HepG2 (cell line): ENCODE results near the gene ASPRV1. TPM values are rescaled to one million over a fixed set of nuclear protein-coding genes. Genes with fewer than 3 reads are reported as not detected.

Experiments
- BRD4 ChIP-seq: sonication (generic); formaldehyde crosslinking; IDR thresholded peaks from 2 replicates; pipeline ENCODE4 v1.4.0; 2020; ENCODE audit warnings: missing genetic modification reagents
- CHD2 ChIP-seq: IDR thresholded peaks from 2 replicates; pipeline ENCODE4 v1.6.1; 2011; ENCODE audit warnings: low read depth, low read length, improper control_type of control experiment
- ELF4 ChIP-seq: sonication (generic); formaldehyde crosslinking; IDR thresholded peaks from 2 replicates; pipeline ENCODE4 v1.5.0; 2020; ENCODE audit warnings: missing genetic modification reagents, mild to moderate bottlenecking, moderate library complexity, borderline replicate concordance
- KDM2A ChIP-seq: sonication (generic); formaldehyde crosslinking; IDR thresholded peaks from 2 replicates; pipeline ENCODE4 v1.4.0; 2020; ENCODE audit warnings: low read depth, missing genetic modification reagents, borderline replicate concordance
- MYC ChIP-seq: sonication (generic); formaldehyde crosslinking; IDR thresholded peaks from 2 replicates; pipeline ENCODE4 v1.9.0; 2021; ENCODE audit warnings: missing genetic modification reagents, borderline replicate concordance
- NR1H2 ChIP-seq: sonication (generic); formaldehyde crosslinking; IDR thresholded peaks from 2 replicates; pipeline ENCODE4 v1.8.1; 2022; ENCODE audit warnings: low read depth, missing genetic modification reagents, borderline replicate concordance
- POGZ ChIP-seq: sonication (generic); formaldehyde crosslinking; IDR thresholded peaks from 2 replicates; pipeline ENCODE4 v1.4.0; 2020; ENCODE audit warnings: mild to moderate bottlenecking, missing genetic modification reagents
- RAD51 ChIP-seq: fragments of 450-650 bp; IDR thresholded peaks from 2 replicates; pipeline ENCODE4 v1.6.1; 2016; ENCODE audit warnings: borderline replicate concordance
- SAFB2 ChIP-seq: sonication (generic); formaldehyde crosslinking; IDR thresholded peaks from 2 replicates; pipeline ENCODE4 v1.5.1; 2020; ENCODE audit warnings: missing genetic modification reagents, low read depth, mild to moderate bottlenecking, borderline replicate concordance
- TOPORS ChIP-seq: sonication (generic); formaldehyde crosslinking; IDR thresholded peaks from 2 replicates; pipeline ENCODE4 v1.8.0; 2023; ENCODE audit warnings: mild to moderate bottlenecking, missing genetic modification reagents
- ZFP36L1 ChIP-seq: sonication (generic); formaldehyde crosslinking; IDR thresholded peaks from 2 replicates; pipeline ENCODE4 v1.8.0; 2022; ENCODE audit warnings: mild to moderate bottlenecking, missing genetic modification reagents, moderate library complexity
- ZFX ChIP-seq: sonication (generic); formaldehyde crosslinking; IDR thresholded peaks from 2 replicates; pipeline ENCODE4 v1.4.0; 2020; ENCODE audit warnings: mild to moderate bottlenecking, low read depth, missing genetic modification reagents, moderate library complexity
- ZNF235 ChIP-seq: sonication (generic); formaldehyde crosslinking; IDR thresholded peaks from 2 replicates; pipeline ENCODE4 v1.8.1; 2023; ENCODE audit warnings: mild to moderate bottlenecking, missing genetic modification reagents, borderline replicate concordance
- ZNF605 ChIP-seq: sonication (generic); formaldehyde crosslinking; IDR thresholded peaks from 2 replicates; pipeline ENCODE4 v1.8.0; 2022; ENCODE audit warnings: mild to moderate bottlenecking, missing genetic modification reagents
- ZNF749 ChIP-seq: sonication (generic); formaldehyde crosslinking; IDR thresholded peaks from 2 replicates; pipeline ENCODE4 v1.8.0; 2022; ENCODE audit warnings: mild to moderate bottlenecking, missing genetic modification reagents, moderate library complexity, borderline replicate concordance
- polyA plus RNA-seq, 8 experiments: library from polyadenylated mRNA; depleted of rRNA in 3 of 8; stranded (reverse) in 7 of 8; unstranded in 1 of 8; fragments of >200 nt; fragmentation: Illumina TruSeq in 4 of 8; extraction: Trizol in 4 of 8; gene quantifications; 2 replicates each; pipeline versions ENCODE4 v1.2.1 to v1.2.3, GENCODE V29; 2011 to 2016; ENCODE audit warnings: low read depth in 4 of 8, missing spikeins in 1 of 8, mixed read lengths in 1 of 8; ENCODE audit not compliant: insufficient read depth in 1 of 8
- total RNA-seq, 5 experiments: library from RNA; depleted of rRNA; stranded (reverse); fragments of >200 nt; fragmentation: Illumina TruSeq; extraction: Trizol; gene quantifications; 2 replicates each; pipeline ENCODE4 v1.2.3, GENCODE V29; 2016; ENCODE audit warnings: low read depth in 1 of 5
- TF ChIP-seq, protein P1 (sequence below): sonication (generic); formaldehyde crosslinking; IDR thresholded peaks from 2 replicates; pipeline ENCODE4 v1.8.0; 2022; ENCODE audit warnings: missing genetic modification reagents, mild to moderate bottlenecking, moderate library complexity, borderline replicate concordance
- TF ChIP-seq, protein P2 (sequence below): sonication (generic); formaldehyde crosslinking; IDR thresholded peaks from 2 replicates; pipeline ENCODE4 v1.5.1; 2020; ENCODE audit warnings: missing genetic modification reagents, mild to moderate bottlenecking, borderline replicate concordance
- TF ChIP-seq, protein P3 (sequence below): sonication (generic); formaldehyde crosslinking; IDR thresholded peaks from 2 replicates; pipeline ENCODE4 v1.5.0; 2020; ENCODE audit warnings: missing genetic modification reagents, mild to moderate bottlenecking, borderline replicate concordance
- TF ChIP-seq, protein P4 (sequence below): sonication (generic); formaldehyde crosslinking; IDR thresholded peaks from 2 replicates; pipeline ENCODE4 v1.8.1; 2023; ENCODE audit warnings: mild to moderate bottlenecking, moderate library complexity, missing genetic modification reagents
- TF ChIP-seq, protein P5 (sequence below): IDR thresholded peaks from 2 replicates; pipeline ENCODE4 v1.6.1; 2016

The ASPRV1 gene
- total and polyA plus RNA-seq, 2 of the 13 experiments (the other 11 are each of a cell fraction or from before 2014, with no cell fraction given): 0.40 to 0.48 TPM

DNA sequence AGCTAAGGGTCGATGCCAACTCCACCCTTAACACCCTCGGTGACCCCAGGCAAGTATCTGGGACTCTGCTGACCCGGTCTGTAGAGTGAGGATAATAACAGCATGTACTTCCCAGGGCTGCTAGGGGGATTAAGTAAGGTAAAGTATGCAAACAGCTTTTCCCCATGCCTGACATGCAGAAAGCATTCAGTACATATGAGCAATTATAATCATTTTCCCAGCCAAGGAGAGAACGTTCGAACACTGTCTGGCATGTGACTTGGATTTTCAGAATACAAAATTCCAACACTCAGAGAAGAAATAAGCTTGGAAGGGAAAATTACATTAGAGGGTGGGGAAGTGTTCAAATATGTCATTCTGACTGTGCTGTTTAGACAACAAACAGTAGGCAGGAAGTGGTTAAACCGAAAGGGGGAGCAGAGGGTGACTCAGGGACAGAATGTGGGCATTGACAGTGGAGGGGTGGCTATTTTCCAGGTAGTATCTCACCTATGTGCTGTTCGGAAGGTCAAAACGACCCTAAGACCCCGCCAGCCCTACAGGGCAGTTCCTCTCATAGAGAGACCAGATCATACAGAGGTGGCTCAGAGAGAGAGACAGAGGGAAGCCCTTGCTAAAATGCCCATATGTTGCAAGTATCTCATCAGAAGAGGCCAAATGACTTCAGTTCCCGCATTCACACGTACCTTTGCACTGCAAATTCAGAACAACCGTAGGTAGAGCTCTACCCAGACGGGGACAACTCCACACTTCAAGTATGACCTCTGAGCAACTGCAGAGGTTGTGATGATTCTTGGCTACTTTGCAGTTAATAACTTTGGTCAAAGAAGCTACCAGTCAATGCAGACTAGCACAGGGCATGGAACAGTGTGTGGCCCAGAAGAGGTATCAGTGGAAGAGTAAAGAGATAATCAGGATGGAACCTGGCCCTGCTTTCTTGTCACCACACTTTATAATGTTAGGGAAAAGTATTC lies 14.8 kb downstream of the ASPRV1 start (continued):
- TF ChIP-seq ZNF605: no peak
- TF ChIP-seq POGZ: no peak
- TF ChIP-seq RAD51: no peak
- TF ChIP-seq TOPORS (CRISPR knock-in tag): peak; percentile 7; the same call in 1 of the 2 replicates
- TF ChIP-seq, protein P1, sequence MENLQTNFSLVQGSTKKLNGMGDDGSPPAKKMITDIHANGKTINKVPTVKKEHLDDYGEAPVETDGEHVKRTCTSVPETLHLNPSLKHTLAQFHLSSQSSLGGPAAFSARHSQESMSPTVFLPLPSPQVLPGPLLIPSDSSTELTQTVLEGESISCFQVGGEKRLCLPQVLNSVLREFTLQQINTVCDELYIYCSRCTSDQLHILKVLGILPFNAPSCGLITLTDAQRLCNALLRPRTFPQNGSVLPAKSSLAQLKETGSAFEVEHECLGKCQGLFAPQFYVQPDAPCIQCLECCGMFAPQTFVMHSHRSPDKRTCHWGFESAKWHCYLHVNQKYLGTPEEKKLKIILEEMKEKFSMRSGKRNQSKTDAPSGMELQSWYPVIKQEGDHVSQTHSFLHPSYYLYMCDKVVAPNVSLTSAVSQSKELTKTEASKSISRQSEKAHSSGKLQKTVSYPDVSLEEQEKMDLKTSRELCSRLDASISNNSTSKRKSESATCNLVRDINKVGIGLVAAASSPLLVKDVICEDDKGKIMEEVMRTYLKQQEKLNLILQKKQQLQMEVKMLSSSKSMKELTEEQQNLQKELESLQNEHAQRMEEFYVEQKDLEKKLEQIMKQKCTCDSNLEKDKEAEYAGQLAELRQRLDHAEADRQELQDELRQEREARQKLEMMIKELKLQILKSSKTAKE (CRISPR knock-in tag): no peak
- TF ChIP-seq ZFP36L1 (CRISPR knock-in tag): no peak
- no peak for TF ChIP-seq MYC (CRISPR knock-in tag)
- no peak for TF ChIP-seq ZFX (CRISPR knock-in tag)
- TF ChIP-seq ELF4 (CRISPR knock-in tag): no peak
- TF ChIP-seq KDM2A (CRISPR knock-in tag): no peak
- TF ChIP-seq, protein P2, sequence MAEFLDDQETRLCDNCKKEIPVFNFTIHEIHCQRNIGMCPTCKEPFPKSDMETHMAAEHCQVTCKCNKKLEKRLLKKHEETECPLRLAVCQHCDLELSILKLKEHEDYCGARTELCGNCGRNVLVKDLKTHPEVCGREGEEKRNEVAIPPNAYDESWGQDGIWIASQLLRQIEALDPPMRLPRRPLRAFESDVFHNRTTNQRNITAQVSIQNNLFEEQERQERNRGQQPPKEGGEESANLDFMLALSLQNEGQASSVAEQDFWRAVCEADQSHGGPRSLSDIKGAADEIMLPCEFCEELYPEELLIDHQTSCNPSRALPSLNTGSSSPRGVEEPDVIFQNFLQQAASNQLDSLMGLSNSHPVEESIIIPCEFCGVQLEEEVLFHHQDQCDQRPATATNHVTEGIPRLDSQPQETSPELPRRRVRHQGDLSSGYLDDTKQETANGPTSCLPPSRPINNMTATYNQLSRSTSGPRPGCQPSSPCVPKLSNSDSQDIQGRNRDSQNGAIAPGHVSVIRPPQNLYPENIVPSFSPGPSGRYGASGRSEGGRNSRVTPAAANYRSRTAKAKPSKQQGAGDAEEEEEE (CRISPR knock-in tag): no peak
- TF ChIP-seq ZNF749 (CRISPR knock-in tag): peak; percentile 54; the same call in 1 of the 2 replicates
- TF ChIP-seq, protein P3, sequence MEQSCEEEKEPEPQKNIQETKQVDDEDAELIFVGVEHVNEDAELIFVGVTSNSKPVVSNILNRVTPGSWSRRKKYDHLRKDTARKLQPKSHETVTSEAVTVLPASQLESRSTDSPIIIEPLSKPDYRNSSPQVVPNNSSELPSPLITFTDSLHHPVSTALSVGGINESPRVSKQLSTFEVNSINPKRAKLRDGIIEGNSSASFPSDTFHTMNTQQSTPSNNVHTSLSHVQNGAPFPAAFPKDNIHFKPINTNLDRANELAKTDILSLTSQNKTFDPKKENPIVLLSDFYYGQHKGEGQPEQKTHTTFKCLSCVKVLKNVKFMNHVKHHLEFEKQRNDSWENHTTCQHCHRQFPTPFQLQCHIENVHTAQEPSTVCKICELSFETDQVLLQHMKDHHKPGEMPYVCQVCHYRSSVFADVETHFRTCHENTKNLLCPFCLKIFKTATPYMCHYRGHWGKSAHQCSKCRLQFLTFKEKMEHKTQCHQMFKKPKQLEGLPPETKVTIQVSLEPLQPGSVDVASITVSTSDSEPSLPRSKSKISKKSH (CRISPR knock-in tag): no peak
- no peak for TF ChIP-seq NR1H2
- no peak for TF ChIP-seq BRD4 (CRISPR knock-in tag)
- TF ChIP-seq, protein P4, sequence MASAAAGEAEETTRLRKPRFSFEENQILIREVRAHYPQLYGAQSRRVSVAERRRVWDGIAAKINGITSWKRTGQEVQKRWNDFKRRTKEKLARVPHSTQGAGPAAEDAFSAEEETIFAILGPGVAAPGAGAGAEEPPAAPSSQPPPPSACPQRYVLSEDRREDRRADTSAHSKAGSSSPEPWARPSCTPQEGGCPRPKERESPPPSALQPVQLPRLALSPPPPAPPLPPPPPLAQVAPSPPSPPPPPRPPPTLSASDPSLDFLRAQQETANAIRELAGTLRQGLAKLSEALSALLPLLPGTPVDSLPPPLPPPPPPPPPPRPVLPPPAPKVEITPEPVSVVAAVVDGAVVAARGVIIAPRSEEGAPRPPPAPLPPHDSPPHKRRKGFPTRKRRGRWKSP (CRISPR knock-in tag): 0 out of 2 replicates have a peak, but pooled peaks have one; percentile 56
- TF ChIP-seq, protein P5, sequence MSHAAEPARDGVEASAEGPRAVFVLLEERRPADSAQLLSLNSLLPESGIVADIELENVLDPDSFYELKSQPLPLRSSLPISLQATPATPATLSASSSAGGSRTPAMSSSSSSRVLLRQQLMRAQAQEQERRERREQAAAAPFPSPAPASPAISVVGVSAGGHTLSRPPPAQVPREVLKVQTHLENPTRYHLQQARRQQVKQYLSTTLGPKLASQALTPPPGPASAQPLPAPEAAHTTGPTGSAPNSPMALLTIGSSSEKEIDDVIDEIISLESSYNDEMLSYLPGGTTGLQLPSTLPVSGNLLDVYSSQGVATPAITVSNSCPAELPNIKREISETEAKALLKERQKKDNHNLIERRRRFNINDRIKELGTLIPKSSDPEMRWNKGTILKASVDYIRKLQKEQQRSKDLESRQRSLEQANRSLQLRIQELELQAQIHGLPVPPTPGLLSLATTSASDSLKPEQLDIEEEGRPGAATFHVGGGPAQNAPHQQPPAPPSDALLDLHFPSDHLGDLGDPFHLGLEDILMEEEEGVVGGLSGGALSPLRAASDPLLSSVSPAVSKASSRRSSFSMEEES (CRISPR knock-in tag): no peak
- no peak for TF ChIP-seq ZNF235 (CRISPR knock-in tag)
- TF ChIP-seq CHD2: no peak
- TF ChIP-seq SAFB2: no peak
